Uterus (tissue), 2 donors: ENCODE measurements around the gene RFTN2.

Experiments
- CTCF ChIP-seq, 4 experiments: fragments of 200-600 bp in 2 of 4; fragments of 450-650 bp in 2 of 4; sonication (generic) in 2 of 4; IDR thresholded peaks; one replicate each; pipeline ENCODE4 v1.5.1; 2016 to 2019; ENCODE audit warnings: antibody characterized with exemption in 4 of 4, mild to moderate bottlenecking in 2 of 4, moderate library complexity in 1 of 4
- POLR2A ChIP-seq, 2 donors: fragments of 450-650 bp; IDR thresholded peaks; one replicate each; pipeline ENCODE4 v1.6.1; 2016; ENCODE audit warnings: antibody characterized with exemption in 2 of 2, mild to moderate bottlenecking in 1 of 2, moderate library complexity in 1 of 2

- TF ChIP-seq POLR2A (IDR thresholded peaks at IDR 0.05) (no peak), CTCF (IDR thresholded peaks at IDR 0.05) (no peak)
Observed at GRCh38 chr2:197708331-197708730, 32.9 kb upstream of the RFTN2 start.
